ENCODE data around the gene PTK7.
"Not testable (repeated sequence)": the region's sequence is repeated elsewhere in the genome, so short reads cannot be mapped to it uniquely, and the experiment has no call there.

PTK7 gene

DNA sequence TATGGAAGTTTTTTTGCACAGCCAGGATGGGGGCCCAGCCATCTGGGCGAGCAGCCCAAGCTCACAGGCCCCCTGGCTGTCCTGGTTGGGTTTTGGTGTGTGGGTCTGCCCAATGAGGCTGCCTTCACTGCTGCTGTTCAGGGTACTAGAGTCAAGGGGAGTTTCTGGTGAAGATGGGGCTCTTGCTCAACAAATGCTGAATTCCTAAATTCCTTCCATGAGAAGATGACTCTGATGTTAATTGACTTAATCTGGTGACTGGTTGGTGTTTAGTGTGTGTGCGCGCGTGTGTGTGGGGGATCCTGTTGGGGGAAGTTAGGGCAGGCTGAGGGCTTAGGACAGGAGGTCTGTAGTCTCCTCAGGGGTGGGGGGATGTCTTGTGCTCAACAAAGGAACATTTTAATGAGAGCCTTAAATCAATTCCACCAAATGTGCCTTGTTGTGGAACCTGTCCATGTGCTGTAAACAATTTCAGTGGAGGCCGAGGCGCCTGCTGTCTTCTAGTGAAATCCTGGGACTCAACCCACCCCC, 1.9 kb downstream of the PTK7 start:
- H3K36me3 ChIP-seq (ENCODE audit: control insufficient read depth, insufficient read depth, low read length): peaks cover 5% of the 10 kb centered on the region
- no peak overlapping the region for H3K9ac ChIP-seq (ENCODE audit: low read depth, low read length)
- H3K4me1 ChIP-seq (ENCODE audit: control insufficient read depth, insufficient read depth, low read length): peaks cover 19% of the 10 kb centered on the region
- H3K9me3 ChIP-seq (ENCODE audit: control insufficient read depth, insufficient read depth, low read length): no peaks in the 10 kb centered on the region
- H3K4me3 ChIP-seq (ENCODE audit: low read depth, low read length): peak overlapping the region; percentile 76
- no peaks in the 10 kb centered on the region for H3K27me3 ChIP-seq (ENCODE audit: control insufficient read depth, insufficient read depth, low read length)

GRCh38 chr6:43078691-43079090, 2.6 kb downstream of the PTK7 start:
- Histone ChIP-seq H3K36me3 (ENCODE audit: control insufficient read depth, insufficient read depth, low read length) (peaks cover 2% of the 10 kb centered on the region), H3K4me1 (ENCODE audit: control insufficient read depth, insufficient read depth, low read length) (peaks cover 19% of the 10 kb centered on the region), H3K4me3 (ENCODE audit: low read depth, low read length) (no peak overlapping the region), H3K9me3 (ENCODE audit: control insufficient read depth, insufficient read depth, low read length) (no peaks in the 10 kb centered on the region), H3K9ac (ENCODE audit: low read depth, low read length) (no peak overlapping the region), H3K27me3 (ENCODE audit: control insufficient read depth, insufficient read depth, low read length) (no peaks in the 10 kb centered on the region)

DNA sequence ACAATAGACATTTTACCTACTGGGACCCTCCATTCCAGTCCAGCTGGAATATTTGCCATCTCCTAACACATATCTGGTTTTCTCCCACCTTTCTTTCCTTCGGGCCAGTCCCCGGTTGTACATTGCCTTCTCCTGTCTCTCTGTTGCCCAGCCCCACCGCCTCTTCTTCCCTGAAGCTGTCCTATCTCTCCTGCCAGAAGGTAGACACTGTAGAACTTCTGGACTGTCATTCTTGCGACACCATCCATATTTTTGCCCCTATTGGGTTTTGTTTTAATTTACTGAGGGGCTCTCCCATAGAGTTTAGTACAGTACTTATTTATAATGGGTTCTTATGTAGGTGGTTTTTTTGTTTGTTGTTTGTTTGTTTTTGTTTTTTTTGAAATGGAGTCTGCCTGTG, 4.9 kb downstream of the PTK7 start:
- H3K36me3 ChIP-seq (ENCODE audit: control insufficient read depth, insufficient read depth, low read length): no peaks in the 10 kb centered on the region
- no peak overlapping the region for H3K9ac ChIP-seq (ENCODE audit: low read depth, low read length)
- no peak overlapping the region for H3K4me3 ChIP-seq (ENCODE audit: low read depth, low read length)
- H3K27me3 ChIP-seq (ENCODE audit: control insufficient read depth, insufficient read depth, low read length): no peaks in the 10 kb centered on the region
- H3K4me1 ChIP-seq (ENCODE audit: control insufficient read depth, insufficient read depth, low read length): peaks cover 12% of the 10 kb centered on the region
- no peaks in the 10 kb centered on the region for H3K9me3 ChIP-seq (ENCODE audit: control insufficient read depth, insufficient read depth, low read length)

- peaks cover 12% of the 10 kb centered on the region for H3K4me1 ChIP-seq (ENCODE audit: control insufficient read depth, insufficient read depth, low read length)
- not testable (repeated sequence) for H3K27me3 ChIP-seq (ENCODE audit: control insufficient read depth, insufficient read depth, low read length); H3K4me3 ChIP-seq (ENCODE audit: low read depth, low read length); H3K9ac ChIP-seq (ENCODE audit: low read depth, low read length); H3K9me3 ChIP-seq (ENCODE audit: control insufficient read depth, insufficient read depth, low read length); H3K36me3 ChIP-seq (ENCODE audit: control insufficient read depth, insufficient read depth, low read length)
These were observed 5.8 kb downstream of the PTK7 start for GRCh38 chr6:43081922-43082321.

- Histone ChIP-seq H3K36me3 (ENCODE audit: control insufficient read depth, insufficient read depth, low read length) (no peaks in the 10 kb centered on the region), H3K4me1 (ENCODE audit: control insufficient read depth, insufficient read depth, low read length) (peaks cover 6% of the 10 kb centered on the region), H3K9ac (ENCODE audit: low read depth, low read length) (no peak overlapping the region), H3K27me3 (ENCODE audit: control insufficient read depth, insufficient read depth, low read length) (no peaks in the 10 kb centered on the region), H3K9me3 (ENCODE audit: control insufficient read depth, insufficient read depth, low read length) (no peaks in the 10 kb centered on the region), H3K4me3 (ENCODE audit: low read depth, low read length) (no peak overlapping the region)
These were observed 6.9 kb downstream of the PTK7 start for GRCh38 chr6:43082806-43083655.

GRCh38 chr6:43086022-43086658, 10.0 kb downstream of the PTK7 start:
- H3K4me1 ChIP-seq (ENCODE audit: control insufficient read depth, insufficient read depth, low read length): peaks cover 24% of the 10 kb centered on the region
- H3K4me3 ChIP-seq (ENCODE audit: low read depth, low read length): no peak overlapping the region
- no peaks in the 10 kb centered on the region for H3K36me3 ChIP-seq (ENCODE audit: control insufficient read depth, insufficient read depth, low read length)
- no peaks in the 10 kb centered on the region for H3K9me3 ChIP-seq (ENCODE audit: control insufficient read depth, insufficient read depth, low read length)
- H3K27me3 ChIP-seq (ENCODE audit: control insufficient read depth, insufficient read depth, low read length): no peaks in the 10 kb centered on the region
- no peak overlapping the region for H3K9ac ChIP-seq (ENCODE audit: low read depth, low read length)

DNA sequence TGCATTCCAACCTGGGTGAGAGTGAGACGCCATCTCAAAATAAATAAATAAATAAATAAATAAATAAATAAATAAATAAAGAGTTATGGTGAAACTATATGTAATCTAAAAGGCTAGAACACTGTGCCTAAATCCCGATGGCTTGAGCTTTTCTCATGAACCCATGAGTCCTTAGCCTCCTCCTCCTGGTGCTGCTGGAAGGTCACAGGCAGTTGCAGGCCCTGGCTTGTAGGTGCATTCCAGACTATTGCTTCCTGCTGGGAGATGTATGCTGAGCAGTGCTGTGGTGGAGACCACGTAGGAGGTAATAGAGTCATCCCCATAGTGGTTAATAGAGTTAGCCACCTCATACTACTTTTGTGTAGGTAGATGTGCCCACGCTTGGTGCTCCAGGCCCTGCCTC, 12.5 kb downstream of the PTK7 start:
- Histone ChIP-seq H3K4me3 (ENCODE audit: low read depth, low read length) (no peak overlapping the region), H3K4me1 (ENCODE audit: control insufficient read depth, insufficient read depth, low read length) (peaks cover 33% of the 10 kb centered on the region), H3K36me3 (ENCODE audit: control insufficient read depth, insufficient read depth, low read length) (no peaks in the 10 kb centered on the region), H3K9ac (ENCODE audit: low read depth, low read length) (no peak overlapping the region), H3K27me3 (ENCODE audit: control insufficient read depth, insufficient read depth, low read length) (no peaks in the 10 kb centered on the region), H3K9me3 (ENCODE audit: control insufficient read depth, insufficient read depth, low read length) (no peaks in the 10 kb centered on the region)

DNA sequence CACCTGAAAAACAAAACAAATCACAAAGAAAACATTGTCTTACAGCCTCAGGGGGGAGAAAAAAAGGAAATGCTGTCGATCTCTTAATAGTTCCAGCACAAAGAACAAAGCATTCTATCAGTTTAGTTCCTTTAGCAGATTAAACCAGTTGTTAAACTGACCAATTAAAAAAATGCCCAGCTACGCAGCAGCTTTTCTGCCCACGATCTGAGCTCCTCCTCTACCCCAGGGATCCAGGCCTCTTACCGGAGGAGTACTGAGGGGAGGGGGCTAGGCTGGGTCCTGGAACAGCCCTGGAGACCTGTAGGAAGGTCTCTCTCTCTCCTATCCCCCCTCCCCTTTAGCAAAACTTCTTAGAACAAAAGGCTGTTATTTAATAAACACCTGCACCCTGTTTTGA, 13.4 kb downstream of the PTK7 start:
- H3K9ac ChIP-seq (ENCODE audit: low read depth, low read length): no peak overlapping the region
- no peak overlapping the region for H3K4me3 ChIP-seq (ENCODE audit: low read depth, low read length)
- no peaks in the 10 kb centered on the region for H3K36me3 ChIP-seq (ENCODE audit: control insufficient read depth, insufficient read depth, low read length)
- H3K27me3 ChIP-seq (ENCODE audit: control insufficient read depth, insufficient read depth, low read length): no peaks in the 10 kb centered on the region
- H3K9me3 ChIP-seq (ENCODE audit: control insufficient read depth, insufficient read depth, low read length): no peaks in the 10 kb centered on the region
- peaks cover 38% of the 10 kb centered on the region for H3K4me1 ChIP-seq (ENCODE audit: control insufficient read depth, insufficient read depth, low read length)

DNA sequence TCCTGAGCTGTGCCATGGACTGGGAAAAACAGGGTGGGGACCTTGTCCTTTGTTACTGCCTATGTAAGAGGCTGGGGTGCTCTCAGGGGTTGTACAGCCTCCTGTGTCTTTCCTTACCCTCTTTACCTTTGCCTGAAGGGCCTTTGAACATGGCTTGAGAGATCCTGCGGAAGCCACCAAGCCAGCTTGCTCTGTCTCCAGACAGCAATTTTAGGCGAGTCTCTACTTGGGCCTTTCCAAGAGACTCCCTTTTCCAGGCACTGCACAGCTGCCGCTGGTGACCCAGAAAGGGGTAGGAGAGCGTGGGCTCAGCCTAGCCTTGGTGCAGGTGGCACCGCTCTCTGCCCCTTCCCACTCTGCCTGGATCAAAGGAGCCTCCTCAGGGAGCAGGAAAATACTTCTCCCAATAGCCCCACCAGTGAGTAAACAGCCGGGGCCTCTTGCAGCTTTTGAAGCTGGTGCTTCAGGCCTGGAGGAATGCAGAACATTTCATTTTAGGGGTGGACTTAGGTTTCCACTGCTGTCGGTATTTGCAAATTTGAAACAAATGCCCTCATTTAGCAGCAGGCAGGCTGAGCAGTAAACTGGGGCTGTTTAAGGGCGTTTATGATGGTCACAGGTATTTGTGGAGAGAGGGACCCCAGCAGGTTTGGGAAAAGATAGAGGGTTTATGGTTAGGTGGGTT, 13.9 kb downstream of the PTK7 start:
- H3K4me3 ChIP-seq (ENCODE audit: low read depth, low read length): peak overlapping the region; percentile 1
- H3K9ac ChIP-seq (ENCODE audit: low read depth, low read length): peak overlapping the region; percentile 14
- peaks cover 38% of the 10 kb centered on the region for H3K4me1 ChIP-seq (ENCODE audit: control insufficient read depth, insufficient read depth, low read length)
- H3K36me3 ChIP-seq (ENCODE audit: control insufficient read depth, insufficient read depth, low read length): no peaks in the 10 kb centered on the region
- H3K9me3 ChIP-seq (ENCODE audit: control insufficient read depth, insufficient read depth, low read length): no peaks in the 10 kb centered on the region
- no peaks in the 10 kb centered on the region for H3K27me3 ChIP-seq (ENCODE audit: control insufficient read depth, insufficient read depth, low read length)

GRCh38 chr6:43090559-43090956, 14.4 kb downstream of the PTK7 start:
- H3K9ac ChIP-seq (ENCODE audit: low read depth, low read length): no peak overlapping the region
- H3K9me3 ChIP-seq (ENCODE audit: control insufficient read depth, insufficient read depth, low read length): no peaks in the 10 kb centered on the region
- no peaks in the 10 kb centered on the region for H3K27me3 ChIP-seq (ENCODE audit: control insufficient read depth, insufficient read depth, low read length)
- no peaks in the 10 kb centered on the region for H3K36me3 ChIP-seq (ENCODE audit: control insufficient read depth, insufficient read depth, low read length)
- peaks cover 38% of the 10 kb centered on the region for H3K4me1 ChIP-seq (ENCODE audit: control insufficient read depth, insufficient read depth, low read length)
- peak overlapping the region; percentile 20 for H3K4me3 ChIP-seq (ENCODE audit: low read depth, low read length)

DNA sequence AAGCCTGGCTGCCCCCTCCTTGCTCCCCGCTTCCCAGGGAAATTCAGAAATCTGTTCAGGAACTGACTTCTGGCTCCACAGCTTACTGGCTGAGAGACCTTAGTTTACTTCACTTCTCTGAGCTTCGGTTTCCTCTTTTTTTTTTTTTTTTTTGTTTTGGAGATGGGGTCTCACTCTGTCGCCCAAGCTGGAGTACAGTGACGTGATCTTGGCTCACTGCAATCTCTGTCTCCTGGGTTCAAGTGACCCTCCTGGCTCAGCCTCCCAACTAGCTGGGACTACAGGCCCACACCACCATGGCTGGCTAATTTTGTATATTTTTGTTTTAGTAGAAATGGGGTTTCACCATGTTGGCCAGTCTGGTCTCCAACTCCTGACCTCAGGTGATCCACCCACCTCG, 14.9 kb downstream of the PTK7 start:
- peak overlapping the region; percentile 20 for H3K4me3 ChIP-seq (ENCODE audit: low read depth, low read length)
- H3K36me3 ChIP-seq (ENCODE audit: control insufficient read depth, insufficient read depth, low read length): no peaks in the 10 kb centered on the region
- H3K27me3 ChIP-seq (ENCODE audit: control insufficient read depth, insufficient read depth, low read length): no peaks in the 10 kb centered on the region
- H3K4me1 ChIP-seq (ENCODE audit: control insufficient read depth, insufficient read depth, low read length): peaks cover 41% of the 10 kb centered on the region
- H3K9me3 ChIP-seq (ENCODE audit: control insufficient read depth, insufficient read depth, low read length): no peaks in the 10 kb centered on the region
- no peak overlapping the region for H3K9ac ChIP-seq (ENCODE audit: low read depth, low read length)
